Measurements from ENCODE around the gene N4BP2L2.

Gene N4BP2L2

GRCh38 chr13:32528358-32528757, 10.2 kb downstream of the N4BP2L2 start:
- no peak for DNase-seq

- DNase-seq, result no peak
Observed at GRCh38 chr13:32527151-32527550, 11.4 kb downstream of the N4BP2L2 start.

- DNase-seq, result no peak
Observed at GRCh38 chr13:32525766-32526165, 12.8 kb downstream of the N4BP2L2 start.

GRCh38 chr13:32515246-32515645, 23.3 kb downstream of the N4BP2L2 start:
- DNase-seq, result no peak

- DNase-seq, result no peak
Observed at GRCh38 chr13:32511482-32511881, 27.1 kb downstream of the N4BP2L2 start.

- DNase-seq, result no peak
Observed at GRCh38 chr13:32504876-32505275, 33.7 kb downstream of the N4BP2L2 start.

GRCh38 chr13:32504263-32504662, 34.3 kb downstream of the N4BP2L2 start:
- DNase-seq, result no peak

- DNase-seq, result no peak
Observed at GRCh38 chr13:32503727-32504126, 34.9 kb downstream of the N4BP2L2 start.

- no peak for DNase-seq
Observed at GRCh38 chr13:32501064-32501463, 37.5 kb downstream of the N4BP2L2 start.

GRCh38 chr13:32499538-32500210, 38.9 kb downstream of the N4BP2L2 start:
- no peak for DNase-seq

- DNase-seq, result no peak
Observed at GRCh38 chr13:32497589-32497988, 41.0 kb downstream of the N4BP2L2 start.

- no peak for DNase-seq
Observed at GRCh38 chr13:32496599-32497160, 41.9 kb downstream of the N4BP2L2 start.

GRCh38 chr13:32495841-32496240, 42.8 kb downstream of the N4BP2L2 start:
- DNase-seq, result no peak

- no peak for DNase-seq
Observed at GRCh38 chr13:32495429-32495828, 43.2 kb downstream of the N4BP2L2 start.

- no peak for DNase-seq
Observed at GRCh38 chr13:32491028-32491427, 47.6 kb downstream of the N4BP2L2 start.

GRCh38 chr13:32476892-32477291, 61.7 kb downstream of the N4BP2L2 start:
- DNase-seq, result no peak

GRCh38 chr13:32476021-32476731, 62.4 kb downstream of the N4BP2L2 start:
- DNase-seq, result no peak

GRCh38 chr13:32474999-32475792, 63.4 kb downstream of the N4BP2L2 start:
- DNase-seq, result no peak

GRCh38 chr13:32473650-32474049, 64.9 kb downstream of the N4BP2L2 start:
- no peak for DNase-seq

- DNase-seq, result peak in 1 of 2 donors; percentile 5
Observed at GRCh38 chr13:32472194-32472621, 66.4 kb downstream of the N4BP2L2 start.

- no peak for DNase-seq
Observed at GRCh38 chr13:32471187-32471922, 67.2 kb downstream of the N4BP2L2 start.

GRCh38 chr13:32468502-32469142, 70.0 kb downstream of the N4BP2L2 start:
- no peak for DNase-seq

All from inflammatory macrophage (primary cell).